ENCODE results near the gene SNAPC3. TPM values are rescaled to one million over a fixed set of nuclear protein-coding genes. Genes with fewer than 3 reads are reported as not detected.
"Not testable (repeated sequence)": the region's sequence is repeated elsewhere in the genome, so short reads cannot be mapped to it uniquely, and the experiment has no call there.

Gene SNAPC3
- polyA plus RNA-seq, 5 donors, result 41.8 to 77.9 (median 64.7) TPM

DNA sequence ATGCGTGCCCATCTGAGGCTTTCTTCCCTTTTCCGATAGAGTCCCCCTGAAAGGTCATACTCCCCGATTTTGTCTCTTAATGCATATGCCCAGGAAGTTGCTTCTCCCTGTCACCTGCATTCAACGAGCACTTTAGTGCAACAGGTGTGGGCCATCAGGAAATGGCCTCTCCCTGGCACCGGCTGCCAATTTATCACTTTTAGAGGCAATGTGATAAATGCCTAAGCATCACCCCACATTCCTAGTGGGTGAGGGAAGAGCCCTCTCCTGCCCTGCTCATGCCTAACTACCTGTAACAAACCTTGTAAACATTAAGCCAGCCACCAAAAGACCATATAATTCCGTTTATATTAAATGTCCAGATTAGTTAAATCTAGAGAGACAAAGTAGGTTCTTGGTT lies 1.1 kb upstream of the SNAPC3 start:
- DNase-seq, result no peak

DNA sequence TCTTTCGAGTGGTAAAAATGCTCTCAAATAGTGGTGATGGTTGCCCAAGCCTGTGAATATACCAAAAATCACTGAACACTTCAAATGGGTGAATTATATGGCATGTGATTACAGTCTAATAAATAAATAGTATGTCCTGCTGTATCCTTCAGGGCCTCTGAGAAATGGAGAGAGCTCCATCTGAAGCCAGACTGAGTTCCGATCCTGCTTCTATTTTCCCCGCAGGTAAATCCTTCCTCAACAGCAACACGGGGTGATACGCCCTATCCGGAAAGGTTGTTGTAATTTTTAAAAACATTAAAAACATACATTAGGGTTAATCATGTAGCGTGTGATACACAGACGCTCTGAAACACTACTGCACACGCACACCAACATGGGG lies 695 bp upstream of the SNAPC3 start:
- DNase-seq, result no peak

DNA sequence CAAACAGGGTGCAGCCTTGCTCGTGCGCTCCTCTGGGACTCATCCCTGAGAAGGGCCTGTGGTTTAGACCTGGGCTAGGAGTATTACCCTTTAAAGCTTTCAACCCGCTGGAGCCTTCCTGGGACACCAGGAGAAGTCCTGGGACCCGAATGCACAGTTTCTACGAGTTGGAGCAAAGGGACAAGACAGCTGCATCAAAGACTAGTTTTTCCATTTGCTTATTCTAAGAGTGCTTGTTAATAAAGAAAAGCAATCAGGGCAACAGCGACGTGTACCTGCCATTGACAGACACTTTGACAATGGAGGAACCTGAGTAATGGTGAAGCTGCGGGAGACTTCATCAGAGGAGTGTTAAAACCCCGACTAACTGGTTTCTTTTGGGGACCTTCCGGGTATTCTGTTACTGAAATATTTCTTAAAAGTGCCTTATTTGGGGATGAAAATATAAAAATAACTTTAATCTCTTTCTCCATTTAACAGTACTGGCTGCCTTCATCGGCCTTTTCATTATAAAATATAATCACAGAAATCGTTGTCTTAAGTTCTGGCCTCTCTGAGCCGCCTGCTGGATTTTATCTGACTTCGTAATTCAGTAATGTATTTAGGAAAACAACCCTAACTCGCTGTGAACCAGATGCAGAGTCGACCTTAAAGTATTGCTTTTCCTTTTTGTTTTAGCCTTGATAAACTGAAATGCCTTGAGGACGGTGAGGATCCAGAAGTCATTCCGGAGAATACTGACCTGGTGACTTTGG lies 732 bp downstream of the SNAPC3 start:
- DNase-seq, result peak in 1 of 2 donors; percentile 29

DNA sequence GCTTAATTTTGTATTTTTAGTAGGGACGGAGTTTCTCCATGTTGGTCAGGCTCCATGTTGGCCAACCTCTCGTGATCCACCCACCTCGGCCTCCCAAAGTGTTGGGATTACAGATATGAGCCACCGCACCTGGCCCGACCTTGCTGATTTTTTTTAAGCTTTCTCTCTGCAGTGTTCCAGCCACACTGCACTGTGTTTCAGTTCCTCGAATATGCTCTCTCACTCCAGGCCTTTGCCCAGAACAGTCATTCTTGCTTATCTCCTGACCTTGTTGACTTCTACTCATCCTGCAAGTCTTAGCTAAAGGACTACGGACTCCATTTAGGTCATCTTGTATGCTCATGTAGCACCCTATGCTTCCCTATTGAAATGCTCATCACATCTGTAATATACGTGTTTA lies 3.3 kb downstream of the SNAPC3 start:
- DNase-seq, result no peak

DNA sequence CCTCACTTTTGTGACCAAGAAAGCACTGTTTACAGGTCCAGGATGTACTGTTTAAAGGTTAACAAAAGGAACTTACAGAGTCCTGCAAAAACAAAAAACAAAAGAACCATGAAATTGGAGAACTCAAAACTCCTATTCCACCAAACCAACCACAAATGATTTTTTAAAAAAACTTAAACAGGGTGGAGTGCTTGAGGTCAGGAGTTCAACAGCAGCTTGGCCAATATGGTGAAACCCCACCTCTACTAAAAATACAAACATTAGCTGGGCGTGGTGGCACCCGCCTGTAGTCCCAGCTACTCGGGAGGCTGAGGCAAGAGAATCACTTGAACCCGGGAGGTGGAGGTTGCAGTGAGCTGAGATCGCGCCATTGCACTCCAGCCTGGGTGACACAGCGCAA lies 5.0 kb downstream of the SNAPC3 start:
- not testable (repeated sequence) for DNase-seq

DNA sequence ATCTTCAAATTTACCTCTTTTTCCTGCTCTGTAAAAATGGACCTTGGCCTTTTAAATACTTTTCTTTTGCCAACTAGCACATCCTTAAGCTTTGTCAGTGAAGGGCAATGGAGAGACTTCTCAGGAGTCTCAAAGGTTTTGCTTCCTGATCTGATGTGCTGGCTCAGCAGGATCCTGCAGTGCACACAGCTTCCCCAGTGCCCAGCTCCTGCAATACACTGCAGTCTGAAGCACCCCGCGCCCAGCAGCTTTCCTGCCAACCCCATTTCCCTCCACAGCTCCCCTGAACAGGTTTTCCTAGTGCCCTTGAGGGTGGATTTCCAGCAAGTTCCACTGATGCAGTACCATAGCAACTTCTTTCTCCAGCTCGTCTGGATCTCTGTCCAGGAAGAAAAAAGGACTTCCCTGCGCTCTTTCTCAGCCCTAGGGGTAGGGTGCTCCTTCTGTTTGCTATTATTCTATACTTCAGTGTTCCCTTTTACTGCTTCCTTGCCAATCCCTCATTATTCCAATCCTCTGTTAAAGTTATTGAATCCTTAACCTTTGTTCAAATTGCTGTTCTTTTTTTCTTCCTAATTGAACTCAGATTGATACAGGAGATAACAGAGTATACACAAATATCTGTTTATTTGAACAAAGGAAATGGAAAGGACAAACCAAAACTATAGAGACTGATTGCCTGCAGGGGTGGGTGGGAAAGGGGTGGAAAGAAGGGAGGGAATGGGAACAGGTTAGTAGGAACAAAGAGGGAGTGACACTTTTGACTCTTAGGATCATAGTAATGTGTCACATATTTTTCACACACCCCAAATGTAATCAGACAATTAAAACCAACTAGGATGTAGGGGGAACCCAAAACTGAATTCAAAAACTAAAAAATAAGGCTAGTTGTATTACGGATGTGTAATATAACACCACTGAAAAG lies 8.5 kb downstream of the SNAPC3 start:
- peak in 1 of 2 donors; percentile 1 for DNase-seq

DNA sequence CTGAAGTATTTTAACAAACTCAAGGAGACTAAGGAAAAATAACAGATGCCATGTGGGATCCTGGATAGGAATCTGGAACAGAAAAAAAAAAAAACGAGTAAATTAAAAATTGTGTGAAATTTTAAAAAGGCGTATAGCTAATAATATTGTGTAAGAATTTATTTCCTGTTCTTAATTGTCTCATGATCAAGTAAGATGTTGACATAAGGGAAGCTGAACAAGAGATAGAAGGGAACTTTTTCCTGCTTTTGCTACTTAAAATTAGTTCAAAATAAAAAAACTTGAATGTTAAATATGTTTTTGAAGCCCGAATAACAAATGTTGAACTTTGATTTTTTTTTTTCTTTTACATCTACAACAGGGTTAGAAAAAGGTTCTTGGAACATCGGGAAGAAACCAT lies 10.5 kb downstream of the SNAPC3 start:
- no peak for DNase-seq

DNA sequence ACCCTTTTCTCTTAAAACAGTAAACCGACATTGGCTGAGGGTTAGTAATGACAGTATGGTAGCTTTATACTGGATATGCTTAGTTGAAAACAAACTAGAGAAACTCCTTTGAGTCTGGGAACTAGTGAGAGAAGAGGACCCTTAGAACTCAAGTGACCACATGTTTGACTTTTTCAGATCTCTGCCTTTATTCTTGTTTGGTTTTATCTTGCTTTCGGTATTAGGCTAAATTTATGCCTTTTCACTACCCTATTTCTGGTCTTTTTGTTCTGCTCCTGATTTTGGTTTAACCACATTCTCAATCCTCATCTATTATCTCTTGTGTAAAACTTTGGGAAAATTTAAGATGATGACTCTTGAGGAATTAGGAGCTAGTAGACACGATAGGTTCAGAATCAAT lies 11.0 kb downstream of the SNAPC3 start:
- no peak for DNase-seq

DNA sequence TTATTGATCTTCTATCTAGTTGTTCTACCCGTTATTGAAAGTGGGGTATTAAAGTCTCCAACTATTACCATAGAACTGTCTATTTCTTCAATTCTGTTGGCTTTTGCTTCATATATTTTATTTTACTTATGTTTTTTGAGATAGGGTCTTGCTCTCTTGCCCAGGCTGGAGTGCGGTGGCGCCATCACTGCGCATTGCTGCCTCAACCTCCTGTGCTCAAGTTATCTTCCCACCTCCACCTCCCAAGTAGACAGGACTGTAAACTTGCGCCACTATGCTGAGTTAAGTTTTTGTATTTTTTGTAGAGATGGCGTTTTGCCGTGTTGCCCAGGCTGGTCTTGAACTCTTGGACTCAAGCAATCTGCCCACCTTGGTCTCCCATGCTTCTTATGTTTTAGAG lies 16.2 kb downstream of the SNAPC3 start:
- DNase-seq, result no peak

DNA sequence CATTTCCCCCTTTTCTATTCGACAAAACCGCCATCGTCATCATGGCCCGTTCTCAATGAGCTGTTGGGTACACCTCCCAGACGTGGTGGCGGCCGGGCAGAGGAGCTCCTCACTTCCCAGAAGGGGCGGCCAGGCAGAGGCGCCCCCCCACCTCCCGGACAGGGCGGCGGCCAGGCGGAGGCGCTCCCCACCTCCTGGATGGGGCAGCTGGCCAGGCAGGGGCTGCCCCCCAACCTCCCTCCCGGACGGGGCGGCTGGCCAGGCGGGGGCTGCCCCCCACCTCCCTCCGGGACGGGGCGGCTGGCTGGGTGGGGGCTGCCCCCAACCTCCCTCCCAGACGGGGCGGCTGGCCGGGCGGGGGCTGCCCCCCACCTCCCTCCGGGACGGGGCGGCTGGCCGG lies 19.2 kb downstream of the SNAPC3 start:
- DNase-seq, result not testable (repeated sequence)

DNA sequence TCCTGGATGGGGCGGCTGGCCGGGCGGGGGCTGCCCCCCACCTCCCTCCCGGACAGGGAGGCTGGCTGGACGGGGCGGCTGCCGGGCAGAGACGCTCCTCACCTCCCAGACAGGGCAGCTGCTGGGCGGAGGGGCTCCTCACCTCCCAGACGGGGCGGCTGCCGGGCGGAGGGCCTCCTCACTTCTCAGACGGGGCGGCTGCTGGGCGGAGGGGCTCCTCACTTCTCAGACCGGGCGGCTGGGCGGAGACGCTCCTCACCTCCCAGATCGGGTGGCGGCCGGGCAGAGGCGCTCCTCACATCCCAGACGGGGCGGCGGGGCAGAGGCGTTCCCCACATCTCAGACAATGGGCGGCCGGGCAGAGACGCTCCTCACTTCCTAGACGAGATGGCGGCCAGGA lies 19.6 kb downstream of the SNAPC3 start:
- not testable (repeated sequence) for DNase-seq

DNA sequence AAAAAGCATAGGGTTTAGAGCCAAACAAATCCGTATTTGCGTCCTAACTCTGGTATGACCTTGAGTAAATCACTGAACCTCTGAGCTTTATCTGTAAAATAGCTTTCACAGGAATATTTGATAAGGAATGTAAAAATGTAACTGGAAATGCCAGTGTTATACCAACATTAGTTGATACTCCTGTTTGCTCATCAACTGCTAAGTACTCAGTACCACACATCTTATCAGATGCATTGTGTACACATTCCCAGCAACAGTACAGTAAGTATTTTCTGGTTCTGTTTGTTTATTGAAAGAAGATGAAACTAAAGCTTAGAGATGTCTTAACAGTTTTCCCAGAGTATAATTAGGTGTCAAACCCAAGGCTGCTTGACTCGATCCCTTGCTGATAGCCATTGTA lies 21.5 kb downstream of the SNAPC3 start:
- no peak for DNase-seq

DNA sequence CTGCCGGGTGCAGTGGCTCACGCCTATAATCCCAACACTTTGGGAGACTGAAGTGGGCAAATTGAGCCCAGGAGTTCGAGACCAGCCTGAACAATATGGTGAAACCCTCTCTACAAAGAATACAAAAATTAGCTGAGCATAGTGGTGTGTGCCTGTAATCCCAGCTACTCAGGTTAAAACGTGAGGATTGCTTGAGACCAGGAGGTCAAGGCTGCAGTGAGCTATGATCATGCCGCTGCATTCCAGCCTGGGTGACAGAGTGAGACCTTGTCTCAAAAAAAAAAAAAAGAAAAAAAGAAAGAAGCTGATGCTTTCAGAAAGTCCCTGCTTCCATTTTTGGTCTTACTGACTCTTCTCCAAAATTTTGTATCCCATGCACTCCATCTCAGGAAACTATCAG lies 31.3 kb downstream of the SNAPC3 start:
- no peak for DNase-seq

DNA sequence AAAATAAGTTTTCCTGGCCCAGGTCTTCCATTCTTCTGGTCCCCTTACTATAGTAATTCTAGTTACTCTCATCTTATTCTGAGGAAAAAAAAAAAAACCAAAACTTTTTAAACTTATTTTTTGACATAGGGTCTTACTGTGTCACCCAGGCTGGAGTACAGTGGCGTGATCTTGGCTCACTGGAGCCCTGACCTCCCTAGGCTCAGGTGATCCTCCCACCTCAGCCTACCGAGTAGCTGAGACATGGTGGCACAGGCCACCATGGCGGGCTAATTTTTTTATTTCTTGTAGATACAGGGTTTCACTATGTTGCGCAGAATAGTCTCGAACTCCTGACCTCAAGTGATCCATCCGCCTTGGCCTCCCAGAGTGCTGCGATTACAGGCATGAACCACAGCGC lies 38.4 kb downstream of the SNAPC3 start:
- DNase-seq, result no peak

DNA sequence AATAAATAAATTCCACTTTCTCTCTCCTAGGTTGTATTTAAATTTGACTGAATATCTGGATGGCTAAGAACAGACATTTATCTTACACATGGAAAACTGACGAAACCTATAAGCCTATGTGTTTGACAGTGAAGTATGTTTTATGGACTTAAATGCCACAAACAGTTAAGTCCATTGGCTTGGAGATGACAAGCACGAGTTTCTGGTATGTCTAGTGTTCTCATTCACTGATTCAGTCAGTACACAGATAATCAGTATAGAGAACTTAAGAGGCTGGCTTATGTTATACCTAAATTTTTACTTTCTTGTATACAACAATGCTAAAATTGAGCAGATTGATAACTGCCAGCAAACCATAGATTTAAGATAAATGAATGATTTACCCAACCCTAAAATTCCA lies 38.9 kb downstream of the SNAPC3 start:
- no peak for DNase-seq

DNA sequence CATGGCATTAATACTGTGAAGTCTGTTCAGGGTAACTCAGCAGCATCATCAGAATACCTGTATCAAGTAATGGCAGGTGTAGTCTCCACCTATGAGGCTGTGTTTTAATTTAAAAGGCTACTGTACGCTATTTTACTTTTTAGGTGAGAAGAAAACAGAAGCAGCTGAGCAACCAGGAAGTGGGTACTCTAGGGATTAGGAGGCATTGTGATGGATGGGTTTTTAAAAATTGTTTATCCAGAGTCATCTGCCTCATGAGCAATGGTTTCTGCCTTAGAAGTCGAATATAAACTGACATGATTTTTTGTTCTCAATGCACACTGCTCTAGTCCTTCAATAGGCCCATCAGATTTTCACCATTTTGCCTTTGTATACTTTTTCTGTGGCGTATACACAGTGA lies 45.5 kb downstream of the SNAPC3 start:
- no peak for DNase-seq

DNA sequence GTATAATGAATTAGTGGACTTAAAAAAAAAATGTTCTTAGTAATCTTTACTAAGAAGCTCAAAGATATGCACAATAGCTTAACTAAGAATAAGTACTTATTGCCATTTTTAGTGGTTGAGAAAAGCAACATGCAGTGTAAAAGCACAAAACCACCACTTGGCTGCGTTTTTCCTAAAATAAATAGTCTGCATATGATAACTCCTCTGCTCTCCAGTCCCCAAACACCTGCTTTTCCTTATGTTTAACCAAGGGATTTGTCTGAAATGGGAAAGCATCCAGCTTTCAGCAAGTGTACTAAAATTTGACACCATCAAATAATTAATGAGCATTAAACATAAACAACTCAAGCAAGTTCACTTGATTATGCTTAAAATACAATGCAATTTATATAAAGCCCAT lies 46.7 kb downstream of the SNAPC3 start:
- DNase-seq, result no peak

DNA sequence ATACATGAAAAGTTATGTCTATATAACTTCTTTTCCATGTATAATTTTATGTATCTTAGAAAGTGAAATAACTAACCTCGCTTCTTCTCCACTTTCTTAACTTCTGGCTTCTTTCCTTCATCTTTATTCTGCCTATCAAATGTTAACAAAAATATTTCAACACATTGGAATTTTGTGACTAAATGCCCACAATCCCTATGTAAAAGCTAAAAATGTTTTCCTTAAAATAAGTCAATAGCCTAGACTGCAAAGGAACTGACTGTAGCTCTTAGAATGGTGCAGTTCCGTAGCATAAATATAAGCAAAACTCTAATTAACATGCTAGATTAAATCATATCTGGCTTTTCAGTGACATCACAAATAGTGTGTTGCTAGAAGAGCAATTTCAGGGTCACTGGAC lies 47.2 kb downstream of the SNAPC3 start:
- DNase-seq, result no peak

DNA sequence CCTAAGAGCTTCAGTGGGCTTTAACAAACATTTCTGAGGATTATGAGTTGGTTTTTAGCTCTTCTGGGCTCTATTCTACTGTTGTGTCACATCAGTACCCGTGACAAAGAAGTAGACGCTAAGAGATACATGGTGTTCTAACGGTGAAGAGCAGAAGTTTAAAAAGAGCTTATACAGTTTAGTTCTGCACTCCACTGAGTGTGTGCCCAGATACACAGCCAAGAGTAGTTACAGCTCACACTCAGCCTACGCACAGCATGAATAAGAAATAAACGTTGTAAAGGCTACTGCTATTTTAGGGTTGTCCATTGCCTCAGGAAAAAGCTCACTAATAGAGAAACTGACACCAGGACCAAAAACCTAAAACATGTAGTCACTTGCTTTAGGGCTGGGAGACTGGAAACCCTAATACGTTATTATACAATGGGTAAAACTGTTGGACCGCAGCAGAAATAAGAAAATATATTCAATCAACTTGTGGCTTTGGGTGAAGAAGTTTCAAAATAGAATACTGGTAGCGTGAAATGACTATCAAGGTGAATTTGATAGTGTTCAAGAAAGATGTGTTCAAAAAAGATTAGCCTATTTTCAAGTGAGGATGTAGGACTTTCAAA lies 53.4 kb downstream of the SNAPC3 start:
- no peak for DNase-seq

DNA sequence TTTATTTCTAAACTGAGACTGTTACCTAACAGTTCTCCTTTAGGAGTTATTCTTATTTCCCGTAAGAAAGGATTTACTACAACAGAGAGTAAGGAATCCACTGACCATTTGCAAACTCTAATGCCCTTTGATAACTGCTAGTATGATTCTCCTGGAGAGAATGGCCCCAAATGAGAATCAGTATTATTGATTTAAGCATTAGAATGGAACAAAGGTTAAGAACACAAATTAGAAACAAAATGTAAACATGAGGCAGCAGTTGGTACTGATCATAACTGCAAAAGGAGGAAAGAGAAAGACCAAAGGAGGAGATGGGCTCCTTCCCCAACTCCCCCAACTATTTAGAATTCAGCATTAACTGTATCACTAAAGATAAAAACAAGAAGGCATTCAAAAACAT lies 57.4 kb downstream of the SNAPC3 start:
- DNase-seq, result no peak

DNA sequence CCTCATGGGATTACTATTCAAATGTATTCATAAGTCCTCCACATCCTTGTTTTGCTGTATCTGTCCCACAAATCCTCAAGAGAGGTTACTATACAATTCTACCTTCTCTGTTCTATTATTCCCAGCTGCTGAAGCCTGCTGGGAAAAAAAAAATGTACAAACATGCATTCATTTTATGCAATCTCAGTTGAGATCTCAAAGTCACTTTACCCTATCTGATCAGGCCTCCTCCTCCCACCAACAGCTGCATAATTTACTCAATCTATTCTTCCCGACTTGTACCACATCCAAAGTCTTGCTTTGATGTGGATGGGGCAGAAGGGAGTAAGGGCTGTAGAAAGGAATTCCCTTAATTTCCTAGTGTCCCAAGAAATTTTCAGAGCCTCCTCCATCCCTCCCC lies 59.5 kb downstream of the SNAPC3 start:
- no peak for DNase-seq

DNA sequence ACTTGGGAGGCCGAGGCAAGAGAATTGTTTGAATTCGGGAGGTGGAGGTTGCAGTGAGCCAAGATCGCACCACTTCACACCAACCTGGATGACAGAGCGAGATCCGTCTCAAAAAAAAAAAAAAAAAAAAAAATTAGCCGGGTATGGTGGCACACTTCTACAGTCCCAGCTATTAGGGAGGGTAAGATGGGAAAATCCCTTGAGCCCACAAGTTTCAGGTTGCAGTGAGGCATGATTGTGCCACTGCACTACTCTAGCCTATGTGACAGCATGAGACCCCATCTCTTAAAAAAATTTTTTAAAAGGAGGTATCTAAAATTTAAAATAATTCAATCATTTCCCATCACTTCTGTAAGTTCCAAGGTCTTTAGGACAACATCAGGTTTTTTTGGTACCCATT lies 62.1 kb downstream of the SNAPC3 start:
- DNase-seq, result no peak
